ENCODE results near the gene C18orf54.

The C18orf54 gene

GRCh38 chr18:54415086-54415485 is 57.4 kb downstream of the C18orf54 start:
- no peak overlapping the region for H3K4me3 ChIP-seq (ENCODE audit: low read depth, low read length)
- no peaks in the 10 kb centered on the region for H3K4me1 ChIP-seq
- H3K27me3 ChIP-seq: no peaks in the 10 kb centered on the region
- no peaks in the 10 kb centered on the region for H3K9me3 ChIP-seq
- H3K36me3 ChIP-seq: no peaks in the 10 kb centered on the region
- TF ChIP-seq CTCF (IDR thresholded peaks at IDR 0.05; ENCODE audit: low read depth, low read length): no peak
- no peak for DNase-seq

GRCh38 chr18:54416436-54416835 is 58.7 kb downstream of the C18orf54 start:
- Histone ChIP-seq H3K27me3 (no peaks in the 10 kb centered on the region), H3K4me3 (ENCODE audit: low read depth, low read length) (no peak overlapping the region), H3K4me1 (no peaks in the 10 kb centered on the region), H3K9me3 (no peaks in the 10 kb centered on the region), H3K36me3 (no peaks in the 10 kb centered on the region)
- TF ChIP-seq CTCF (IDR thresholded peaks at IDR 0.05; ENCODE audit: low read depth, low read length): no peak
- no peak for DNase-seq

GRCh38 chr18:54423831-54424230 is 66.1 kb downstream of the C18orf54 start:
- no peak for TF ChIP-seq CTCF (IDR thresholded peaks at IDR 0.05; ENCODE audit: low read depth, low read length)
- Histone ChIP-seq H3K9me3 (no peaks in the 10 kb centered on the region), H3K4me1 (no peaks in the 10 kb centered on the region), H3K36me3 (no peaks in the 10 kb centered on the region), H3K27me3 (no peaks in the 10 kb centered on the region), H3K4me3 (ENCODE audit: low read depth, low read length) (no peak overlapping the region)
- DNase-seq: no peak

- Histone ChIP-seq H3K36me3 (no peaks in the 10 kb centered on the region), H3K4me3 (ENCODE audit: low read depth, low read length) (no peak overlapping the region), H3K4me1 (no peaks in the 10 kb centered on the region), H3K9me3 (no peaks in the 10 kb centered on the region), H3K27me3 (no peaks in the 10 kb centered on the region)
- DNase-seq: no peak
- no peak for TF ChIP-seq CTCF (IDR thresholded peaks at IDR 0.05; ENCODE audit: low read depth, low read length)
These were observed 68.5 kb downstream of the C18orf54 start for GRCh38 chr18:54426085-54426665.

Measured in BE2C (cell line).